ENCODE data around the gene SLC2A9.

GRCh38 chr4:10017037-10017893, 4.0 kb downstream of the SLC2A9 start:
- TF ChIP-seq CTCF (IDR thresholded peaks at IDR 0.05; ENCODE audit: low read depth, low read length) (no peak), EZH2phosphoT487 (IDR thresholded peaks at IDR 0.05; ENCODE audit: low read depth) (no peak)

Measured in OCI-LY3 (cell line).